H9 (cell line): Measurements from ENCODE around the gene ENHO. TPM values are rescaled to one million over a fixed set of nuclear protein-coding genes. Genes with fewer than 3 reads are reported as not detected.

Source experiments
- DNase-seq: peaks from one replicate; pipeline ENCODE4 v3.0.0-alpha.2; 2017
- H2AFZ ChIP-seq: one replicate; pipeline ENCODE4 v1.6.1; 2013; ENCODE audit warnings: mild to moderate bottlenecking, low read length, control low read depth, moderate library complexity
- H2AK5ac ChIP-seq: 2 replicates; pipeline ENCODE4 v1.6.1; 2013; ENCODE audit warnings: low read length, control low read depth, mixed read lengths; ENCODE audit not compliant: insufficient read length
- H2BK120ac ChIP-seq: one replicate; pipeline ENCODE4 v1.6.1; 2013; ENCODE audit warnings: low read depth, mild to moderate bottlenecking, low read length, control low read depth, inconsistent platforms; ENCODE audit not compliant: poor library complexity, severe bottlenecking
- H2BK12ac ChIP-seq: 2 replicates; pipeline ENCODE4 v1.6.1; 2013; ENCODE audit warnings: low read length, control low read depth, mixed read lengths, low read depth; ENCODE audit not compliant: insufficient read length
- H2BK15ac ChIP-seq: 2 replicates; pipeline ENCODE4 v1.6.1; 2013; ENCODE audit warnings: low read depth, low read length, control low read depth
- H2BK20ac ChIP-seq: one replicate; pipeline ENCODE4 v1.6.1; 2013; ENCODE audit warnings: low read depth, mild to moderate bottlenecking, low read length, control low read depth, inconsistent platforms; ENCODE audit not compliant: poor library complexity, severe bottlenecking
- H2BK5ac ChIP-seq: 2 replicates; pipeline ENCODE4 v1.6.1; 2013; ENCODE audit warnings: low read length, control low read depth, mixed read lengths; ENCODE audit not compliant: insufficient read length
- H3K14ac ChIP-seq: 2 replicates; pipeline ENCODE4 v1.6.1; 2013; ENCODE audit warnings: low read length, control low read depth; ENCODE audit not compliant: insufficient read depth
- H3K18ac ChIP-seq: 2 replicates; pipeline ENCODE4 v1.6.1; 2013; ENCODE audit warnings: low read depth, mild to moderate bottlenecking, mixed read lengths, low read length, control low read depth; ENCODE audit not compliant: insufficient read length
- H3K23ac ChIP-seq: 2 replicates; pipeline ENCODE4 v1.6.1; 2013; ENCODE audit warnings: low read length, control low read depth, mixed read lengths, low read depth; ENCODE audit not compliant: insufficient read length
- H3K23me2 ChIP-seq: 2 replicates; pipeline ENCODE4 v1.6.1; 2013; ENCODE audit warnings: low read depth, mild to moderate bottlenecking, mixed read lengths, low read length, control low read depth; ENCODE audit not compliant: insufficient read length, poor library complexity, severe bottlenecking
- H3K27ac ChIP-seq: 2 replicates; pipeline ENCODE4 v1.5.1; 2013; ENCODE audit warnings: low read length, control low read depth, mixed read lengths, low read depth; ENCODE audit not compliant: insufficient read length
- H3K27me3 ChIP-seq: 2 replicates; pipeline ENCODE4 v1.6.1; 2013; ENCODE audit warnings: low read length, control low read depth, inconsistent platforms; ENCODE audit not compliant: insufficient read depth
- H3K4ac ChIP-seq: 2 replicates; pipeline ENCODE4 v1.6.1; 2013; ENCODE audit warnings: low read depth, mild to moderate bottlenecking, control low read depth, inconsistent platforms, low read length, moderate library complexity
- H3K4me1 ChIP-seq: 2 replicates; pipeline ENCODE4 v1.6.1; 2013; ENCODE audit warnings: low read length, control low read depth, inconsistent platforms; ENCODE audit not compliant: insufficient read depth
- H3K4me2 ChIP-seq: 2 replicates; pipeline ENCODE4 v1.6.1; 2013; ENCODE audit warnings: low read length, control low read depth, mixed read lengths; ENCODE audit not compliant: insufficient read length, insufficient read depth
- H3K56ac ChIP-seq: 2 replicates; pipeline ENCODE4 v1.6.1; 2013; ENCODE audit warnings: low read depth, mild to moderate bottlenecking, mixed read lengths, low read length, control low read depth; ENCODE audit not compliant: insufficient read length
- H3K79me1 ChIP-seq: 2 replicates; pipeline ENCODE4 v1.6.1; 2013; ENCODE audit warnings: low read depth, mild to moderate bottlenecking, moderate library complexity, low read length, control low read depth, inconsistent platforms; ENCODE audit not compliant: insufficient read depth, poor library complexity, severe bottlenecking
- H3K79me2 ChIP-seq: 2 replicates; pipeline ENCODE4 v1.6.1; 2013; ENCODE audit warnings: low read length, control low read depth, inconsistent platforms; ENCODE audit not compliant: insufficient read depth
- H3K9ac ChIP-seq: 2 replicates; pipeline ENCODE4 v1.6.1; 2013; ENCODE audit warnings: low read length, control low read depth, mixed read lengths; ENCODE audit not compliant: insufficient read length; ENCODE audit errors: extremely low read depth
- H3K9me3 ChIP-seq: one replicate; pipeline ENCODE4 v1.6.1; 2013; ENCODE audit warnings: low read depth, low read length, inconsistent platforms; ENCODE audit not compliant: control insufficient read depth
- H3T11ph ChIP-seq: one replicate; pipeline ENCODE4 v1.6.1; 2013; ENCODE audit warnings: mild to moderate bottlenecking, low read length, control low read depth, inconsistent platforms
- H4K20me1 ChIP-seq: one replicate; pipeline ENCODE4 v1.6.1; 2013; ENCODE audit not compliant: control insufficient read depth, insufficient read length, insufficient read depth
- H4K5ac ChIP-seq: 2 replicates; pipeline ENCODE4 v1.6.1; 2013; ENCODE audit warnings: low read depth, mild to moderate bottlenecking, mixed read lengths, low read length, control low read depth; ENCODE audit not compliant: insufficient read length
- H4K8ac ChIP-seq: replicated peaks from 2 replicates; pipeline ENCODE4 v1.6.1; 2013; ENCODE audit warnings: low read length, control low read depth, mixed read lengths, low read depth; ENCODE audit not compliant: insufficient read length
- H4K91ac ChIP-seq: 2 replicates; pipeline ENCODE4 v1.6.1; 2013; ENCODE audit warnings: low read depth, mild to moderate bottlenecking, moderate library complexity, mixed read lengths, low read length, control low read depth; ENCODE audit not compliant: insufficient read length
- H3K27ac Mint-ChIP-seq, 3 experiments: 2 replicates in 2 of 3; 3 replicates in 1 of 3; pipeline ENCODE4 v1.8.0; 2020 to 2021; ENCODE audit warnings: mixed read lengths in 3 of 3, mild to moderate bottlenecking in 1 of 3, moderate library complexity in 1 of 3
- H3K27me3 Mint-ChIP-seq: 2 replicates; pipeline ENCODE4 v1.8.0; 2021; ENCODE audit warnings: low read depth, mild to moderate bottlenecking, moderate library complexity, mixed read lengths
- H3K36me3 Mint-ChIP-seq, 3 experiments: 2 replicates in 2 of 3; 3 replicates in 1 of 3; pipeline ENCODE4 v1.8.0; 2020 to 2021; ENCODE audit warnings: low read depth in 3 of 3, mixed read lengths in 3 of 3; ENCODE audit not compliant: insufficient read depth in 1 of 3
- H3K4me1 Mint-ChIP-seq, 2 experiments: 2 replicates each; pipeline ENCODE4 v1.8.0; 2020; ENCODE audit warnings: mixed read lengths in 2 of 2
- H3K4me3 Mint-ChIP-seq, 2 experiments: 2 replicates in 1 of 2; 3 replicates in 1 of 2; pipeline ENCODE4 v1.8.0; 2020 to 2021; ENCODE audit warnings: mild to moderate bottlenecking in 2 of 2, mixed read lengths in 2 of 2, moderate library complexity in 1 of 2
- H3K9me3 Mint-ChIP-seq, 2 experiments: 2 replicates in 1 of 2; 3 replicates in 1 of 2; pipeline ENCODE4 v1.8.0; 2020; ENCODE audit warnings: mild to moderate bottlenecking in 2 of 2, mixed read lengths in 2 of 2, moderate library complexity in 1 of 2
- WGBS: extraction: QIAGEN DNeasy Blood & Tissue Kit; methylation state at CpG from one replicate; pipeline ENCODE4 v1.1.7; 2013; ENCODE audit warnings: missing lambda C conversion rate, low lambda C conversion rate, mixed read lengths; ENCODE audit not compliant: insufficient read length; ENCODE audit errors: extremely low coverage; 5-methylcytosine and 5-hydroxymethylcytosine counted together
- total RNA-seq: library from RNA; stranded (reverse); gene quantifications from 2 replicates; pipeline ENCODE4 v1.2.1, GENCODE V29; 2021
- TF ChIP-seq, protein P1 (sequence below): fragments of 200-600 bp; sonication (generic); conservative IDR thresholded peaks from 3 replicates; pipeline ENCODE4 v1.8.0; 2021; ENCODE audit warnings: antibody characterized with exemption, mild to moderate bottlenecking

ENHO gene
- total RNA-seq, 1 experiment from 2014 or later = 14.5 TPM

DNA sequence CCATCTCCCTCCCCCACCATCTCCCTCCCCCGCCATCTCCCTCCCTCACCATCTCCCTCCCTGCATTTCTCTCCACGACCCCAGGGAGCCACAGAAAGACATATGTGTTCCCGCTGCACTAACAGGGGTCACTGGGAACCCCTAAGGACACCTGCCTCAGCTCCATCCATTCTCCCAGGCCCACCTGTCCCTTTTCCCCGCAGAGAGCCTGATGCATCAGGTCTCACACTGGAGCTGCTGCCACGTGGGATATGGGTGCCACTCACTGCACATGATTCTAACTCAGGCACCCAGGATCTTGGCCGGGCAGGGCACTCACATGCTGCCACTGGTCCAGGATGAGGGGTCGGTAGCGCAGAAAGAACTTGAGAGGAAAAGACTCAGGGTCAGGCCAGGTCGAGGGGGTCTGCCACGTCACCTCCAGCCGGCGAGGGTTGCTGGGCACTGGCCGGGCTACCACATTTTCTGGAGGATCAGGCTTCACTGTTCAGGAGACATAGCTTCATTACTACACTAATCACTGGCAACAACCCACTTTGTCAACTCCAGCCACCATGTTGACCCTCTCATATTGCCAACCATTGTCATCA is 33.2 kb upstream of the ENHO start:
- no peak overlapping the region for H2AFZ ChIP-seq
- H3K4me3 Mint-ChIP-seq = no peak overlapping the region
- H4K20me1 ChIP-seq = no peaks in the 10 kb centered on the region
- H3K79me1 ChIP-seq = no peaks in the 10 kb centered on the region
- H3K4me2 ChIP-seq = no peak overlapping the region
- no peak overlapping the region for H3K27ac ChIP-seq
- no peak overlapping the region for H2AK5ac ChIP-seq
- H3K27me3 Mint-ChIP-seq = peaks cover 3% of the 10 kb centered on the region
- no peak overlapping the region for H3K56ac ChIP-seq
- no peak overlapping the region for H2BK120ac ChIP-seq
- peaks cover 13% of the 10 kb centered on the region; the same call in 1 of the 2 replicates for H3K4me1 ChIP-seq
- no peak overlapping the region for H2BK12ac ChIP-seq
- no peak overlapping the region for H3K4ac ChIP-seq
- H3K9me3 ChIP-seq = no peaks in the 10 kb centered on the region
- no peak overlapping the region for H4K8ac ChIP-seq
- TF ChIP-seq, protein P1, sequence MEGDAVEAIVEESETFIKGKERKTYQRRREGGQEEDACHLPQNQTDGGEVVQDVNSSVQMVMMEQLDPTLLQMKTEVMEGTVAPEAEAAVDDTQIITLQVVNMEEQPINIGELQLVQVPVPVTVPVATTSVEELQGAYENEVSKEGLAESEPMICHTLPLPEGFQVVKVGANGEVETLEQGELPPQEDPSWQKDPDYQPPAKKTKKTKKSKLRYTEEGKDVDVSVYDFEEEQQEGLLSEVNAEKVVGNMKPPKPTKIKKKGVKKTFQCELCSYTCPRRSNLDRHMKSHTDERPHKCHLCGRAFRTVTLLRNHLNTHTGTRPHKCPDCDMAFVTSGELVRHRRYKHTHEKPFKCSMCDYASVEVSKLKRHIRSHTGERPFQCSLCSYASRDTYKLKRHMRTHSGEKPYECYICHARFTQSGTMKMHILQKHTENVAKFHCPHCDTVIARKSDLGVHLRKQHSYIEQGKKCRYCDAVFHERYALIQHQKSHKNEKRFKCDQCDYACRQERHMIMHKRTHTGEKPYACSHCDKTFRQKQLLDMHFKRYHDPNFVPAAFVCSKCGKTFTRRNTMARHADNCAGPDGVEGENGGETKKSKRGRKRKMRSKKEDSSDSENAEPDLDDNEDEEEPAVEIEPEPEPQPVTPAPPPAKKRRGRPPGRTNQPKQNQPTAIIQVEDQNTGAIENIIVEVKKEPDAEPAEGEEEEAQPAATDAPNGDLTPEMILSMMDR = no peak
- no peak overlapping the region for H4K5ac ChIP-seq
- no peaks in the 10 kb centered on the region for H3K36me3 Mint-ChIP-seq
- WGBS = no CpG with 5 or more reads among the region's 13 CpGs
- no peaks in the 10 kb centered on the region for H3K79me2 ChIP-seq
- H3K27me3 ChIP-seq = no peaks in the 10 kb centered on the region
- no peak overlapping the region for H2BK5ac ChIP-seq
- no peak overlapping the region; a peak in 1 of 7 replicates for H3K27ac Mint-ChIP-seq
- DNase-seq = no peak
- H2BK20ac ChIP-seq = no peak overlapping the region
- H3T11ph ChIP-seq = no peak overlapping the region
- H3K4me1 Mint-ChIP-seq = peaks cover 36 to 45% of the 10 kb centered on the region in 2 experiments
- H3K14ac ChIP-seq = no peak overlapping the region
- H3K18ac ChIP-seq = no peak overlapping the region
- H2BK15ac ChIP-seq = no peak overlapping the region
- H3K23ac ChIP-seq = no peak overlapping the region
- no peaks in the 10 kb centered on the region for H3K23me2 ChIP-seq
- no peak overlapping the region for H3K9ac ChIP-seq
- H3K9me3 Mint-ChIP-seq = no peaks in the 10 kb centered on the region; a peak in 1 of 5 replicates
- no peak overlapping the region for H4K91ac ChIP-seq
